ENCODE results near the gene BCAP31.

The BCAP31 gene

GRCh38 chrX:153766871-153767673 is 42.9 kb upstream of the BCAP31 start:
- Histone ChIP-seq H3K9ac (ENCODE audit: low read length) (no peak overlapping the region), H3K36me3 (ENCODE audit: insufficient read depth, low read length) (peaks cover 16% of the 10 kb centered on the region), H3K4me1 (ENCODE audit: insufficient read depth, low read length) (no peaks in the 10 kb centered on the region), H3K9me3 (ENCODE audit: low read length) (no peaks in the 10 kb centered on the region), H3K4me3 (ENCODE audit: low read depth in 1 of 2, low read length in 2 of 2) (peak overlapping the region in 1 of 2 donors; percentile 56), H3K27me3 (ENCODE audit: control insufficient read depth in 1 of 2, insufficient read depth in 2 of 2, low read length in 2 of 2) (peaks cover 0 to 17% of the 10 kb centered on the region in 2 donors), H3K27ac (ENCODE audit: low read depth, low read length) (peak overlapping the region; percentile 35)

GRCh38 chrX:153766098-153766817 is 42.1 kb upstream of the BCAP31 start:
- H3K4me3 ChIP-seq (ENCODE audit: low read depth in 1 of 2, low read length in 2 of 2) = peak overlapping the region; percentile 31 to 56

GRCh38 chrX:153765138-153766079 is 41.2 kb upstream of the BCAP31 start:
- peaks cover 12% of the 10 kb centered on the region for H3K36me3 ChIP-seq (ENCODE audit: insufficient read depth, low read length)
- H3K9ac ChIP-seq (ENCODE audit: low read length) = peak overlapping the region; percentile 49
- H3K4me3 ChIP-seq (ENCODE audit: low read depth in 1 of 2, low read length in 2 of 2) = peak overlapping the region; percentile 31 to 56
- no peaks in the 10 kb centered on the region for H3K9me3 ChIP-seq (ENCODE audit: low read length)
- no peaks in the 10 kb centered on the region for H3K4me1 ChIP-seq (ENCODE audit: insufficient read depth, low read length)
- H3K27ac ChIP-seq (ENCODE audit: low read depth, low read length) = peak overlapping the region; percentile 35
- H3K27me3 ChIP-seq (ENCODE audit: control insufficient read depth in 1 of 2, insufficient read depth in 2 of 2, low read length in 2 of 2) = peaks cover 0 to 11% of the 10 kb centered on the region in 2 donors

More at GRCh38 chrX:153766098-153766817, 42.1 kb upstream of the BCAP31 start:
- peaks cover 0 to 11% of the 10 kb centered on the region in 2 donors for H3K27me3 ChIP-seq (ENCODE audit: control insufficient read depth in 1 of 2, insufficient read depth in 2 of 2, low read length in 2 of 2)
- peaks cover 16% of the 10 kb centered on the region for H3K36me3 ChIP-seq (ENCODE audit: insufficient read depth, low read length)
- H3K27ac ChIP-seq (ENCODE audit: low read depth, low read length) = peak overlapping the region; percentile 35
- H3K9me3 ChIP-seq (ENCODE audit: low read length) = no peaks in the 10 kb centered on the region
- H3K9ac ChIP-seq (ENCODE audit: low read length) = peak overlapping the region; percentile 49
- H3K4me1 ChIP-seq (ENCODE audit: insufficient read depth, low read length) = no peaks in the 10 kb centered on the region

GRCh38 chrX:153764786-153765137 is 40.6 kb upstream of the BCAP31 start:
- no peaks in the 10 kb centered on the region for H3K9me3 ChIP-seq (ENCODE audit: low read length)
- no peaks in the 10 kb centered on the region for H3K4me1 ChIP-seq (ENCODE audit: insufficient read depth, low read length)
- peaks cover 7% of the 10 kb centered on the region for H3K36me3 ChIP-seq (ENCODE audit: insufficient read depth, low read length)
- H3K4me3 ChIP-seq (ENCODE audit: low read depth in 1 of 2, low read length in 2 of 2) = peak overlapping the region; percentile 41 to 56
- H3K27ac ChIP-seq (ENCODE audit: low read depth, low read length) = peak overlapping the region; percentile 16
- H3K9ac ChIP-seq (ENCODE audit: low read length) = peak overlapping the region; percentile 49
- peaks cover 0 to 11% of the 10 kb centered on the region in 2 donors for H3K27me3 ChIP-seq (ENCODE audit: control insufficient read depth in 1 of 2, insufficient read depth in 2 of 2, low read length in 2 of 2)

- Histone ChIP-seq H3K9me3 (ENCODE audit: low read length) (no peaks in the 10 kb centered on the region), H3K4me1 (ENCODE audit: insufficient read depth, low read length) (no peaks in the 10 kb centered on the region), H3K4me3 (ENCODE audit: low read depth in 1 of 2, low read length in 2 of 2) (peak within 1 kb of the TSS; percentile 41 to 56), H3K27me3 (ENCODE audit: control insufficient read depth in 1 of 2, insufficient read depth in 2 of 2, low read length in 2 of 2) (peaks cover 0 to 8% of the 10 kb centered on the region in 2 donors), H3K27ac (ENCODE audit: low read depth, low read length) (peak within 1 kb of the TSS; percentile 63), H3K36me3 (ENCODE audit: insufficient read depth, low read length) (peaks cover 5% of the 10 kb centered on the region), H3K9ac (ENCODE audit: low read length) (peak within 1 kb of the TSS; percentile 49)
Observed at GRCh38 chrX:153763989-153764755, 40.0 kb upstream of the BCAP31 start, which contains the start of gene PLXNB3. Gene PLXNB3, plus strand, starts transcription at chrX:153764249. Its CDS starts 1,287 bp downstream, at chrX:153765536.

- Histone ChIP-seq H3K4me1 (ENCODE audit: insufficient read depth, low read length) (no peaks in the 10 kb centered on the region), H3K36me3 (ENCODE audit: insufficient read depth, low read length) (peaks cover 5% of the 10 kb centered on the region), H3K9ac (ENCODE audit: low read length) (no peak overlapping the region), H3K4me3 (ENCODE audit: low read depth in 1 of 2, low read length in 2 of 2) (no peak overlapping the region), H3K27me3 (ENCODE audit: control insufficient read depth in 1 of 2, insufficient read depth in 2 of 2, low read length in 2 of 2) (peaks cover 0 to 4% of the 10 kb centered on the region in 2 donors), H3K9me3 (ENCODE audit: low read length) (no peaks in the 10 kb centered on the region), H3K27ac (ENCODE audit: low read depth, low read length) (no peak overlapping the region)
Observed at GRCh38 chrX:153763298-153763932, 39.2 kb upstream of the BCAP31 start.

- H3K36me3 ChIP-seq (ENCODE audit: insufficient read depth, low read length) = no peaks in the 10 kb centered on the region
Observed at GRCh38 chrX:153762626-153763173, 38.5 kb upstream of the BCAP31 start.

GRCh38 chrX:153761863-153762262 is 37.7 kb upstream of the BCAP31 start:
- Histone ChIP-seq H3K36me3 (ENCODE audit: insufficient read depth, low read length) (no peaks in the 10 kb centered on the region), H3K4me3 (ENCODE audit: low read depth in 1 of 2, low read length in 2 of 2) (no peak overlapping the region), H3K9me3 (ENCODE audit: low read length) (no peaks in the 10 kb centered on the region), H3K27me3 (ENCODE audit: control insufficient read depth in 1 of 2, insufficient read depth in 2 of 2, low read length in 2 of 2) (peaks cover 0 to 4% of the 10 kb centered on the region in 2 donors), H3K27ac (ENCODE audit: low read depth, low read length) (no peak overlapping the region), H3K4me1 (ENCODE audit: insufficient read depth, low read length) (no peaks in the 10 kb centered on the region), H3K9ac (ENCODE audit: low read length) (no peak overlapping the region)

More at GRCh38 chrX:153762626-153763173, 38.5 kb upstream of the BCAP31 start:
- Histone ChIP-seq H3K9me3 (ENCODE audit: low read length) (no peaks in the 10 kb centered on the region), H3K4me1 (ENCODE audit: insufficient read depth, low read length) (no peaks in the 10 kb centered on the region), H3K27ac (ENCODE audit: low read depth, low read length) (no peak overlapping the region), H3K27me3 (ENCODE audit: control insufficient read depth in 1 of 2, insufficient read depth in 2 of 2, low read length in 2 of 2) (peaks cover 0 to 4% of the 10 kb centered on the region in 2 donors), H3K9ac (ENCODE audit: low read length) (no peak overlapping the region), H3K4me3 (ENCODE audit: low read depth in 1 of 2, low read length in 2 of 2) (no peak overlapping the region)

GRCh38 chrX:153755136-153755535 is 30.9 kb upstream of the BCAP31 start:
- no peaks in the 10 kb centered on the region for H3K4me1 ChIP-seq (ENCODE audit: insufficient read depth, low read length)
- no peaks in the 10 kb centered on the region for H3K36me3 ChIP-seq (ENCODE audit: insufficient read depth, low read length)
- H3K9me3 ChIP-seq (ENCODE audit: low read length) = no peaks in the 10 kb centered on the region
- H3K27me3 ChIP-seq (ENCODE audit: control insufficient read depth in 1 of 2, insufficient read depth in 2 of 2, low read length in 2 of 2) = no peaks in the 10 kb centered on the region
- no peak overlapping the region for H3K9ac ChIP-seq (ENCODE audit: low read length)
- no peak overlapping the region for H3K4me3 ChIP-seq (ENCODE audit: low read depth in 1 of 2, low read length in 2 of 2)
- no peak overlapping the region for H3K27ac ChIP-seq (ENCODE audit: low read depth, low read length)
